ENCODE results near the gene TTLL11. TPM values are rescaled to one million over a fixed set of nuclear protein-coding genes. Genes with fewer than 3 reads are reported as not detected.

TTLL11 gene
- total and polyA plus RNA-seq, 2 experiments from 2014 or later, result 0.57 to 1.4 TPM

DNA sequence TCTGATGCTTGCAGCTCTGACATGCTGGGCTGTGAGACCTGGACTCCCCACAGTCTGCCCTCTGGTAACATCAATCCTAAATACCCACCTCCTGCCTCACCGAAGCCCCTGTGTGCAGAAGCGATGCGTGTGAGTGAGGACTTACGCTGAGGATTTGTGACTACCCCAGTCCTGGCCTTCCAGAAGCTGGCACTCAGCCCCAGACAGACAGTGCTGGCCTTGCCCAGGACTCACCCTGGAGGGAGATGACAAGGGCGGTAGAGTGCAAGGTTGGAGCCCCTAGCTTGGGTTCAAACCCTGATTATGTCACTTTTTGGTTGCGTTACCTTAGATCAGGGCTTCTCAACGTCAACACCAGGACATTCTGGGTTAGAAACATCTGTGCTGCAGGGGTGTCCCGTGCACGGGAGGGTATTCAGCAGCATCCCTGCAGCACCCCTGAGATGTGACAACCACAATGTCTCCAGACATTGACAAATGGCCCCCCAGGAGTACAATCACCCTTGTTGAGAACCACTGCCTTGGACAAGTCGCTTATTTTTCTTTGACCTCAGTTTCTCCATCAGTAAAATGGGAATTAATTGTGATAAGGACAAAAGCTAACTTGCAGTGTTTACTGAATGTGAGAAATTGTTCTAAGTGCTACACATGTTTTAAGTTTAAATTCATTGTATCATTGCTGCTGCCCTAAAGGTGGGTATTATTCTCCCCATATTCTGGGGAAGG, 23.5 kb upstream of the TTLL11 start:
- no peak for ATAC-seq
- Mint-ChIP-seq H3K9me3 (no peaks in the 10 kb centered on the region), H3K36me3 (ENCODE audit: low read depth) (no peaks in the 10 kb centered on the region), H3K4me3 (no peak overlapping the region; the same call in 2 of the 3 replicates), H3K4me1 (peaks cover 33% of the 10 kb centered on the region), H3K27me3 (ENCODE audit: insufficient read depth, low read depth, poor library complexity) (peaks cover 23% of the 10 kb centered on the region), H3K27ac (no peak overlapping the region)
- no peaks in the 10 kb centered on the region for H3F3A ChIP-seq (replicated peaks; ENCODE audit: low read depth)
- no peak overlapping the region for H3K4me2 ChIP-seq
- H4K20me1 ChIP-seq (replicated peaks; ENCODE audit: insufficient read depth), result no peaks in the 10 kb centered on the region
- no peak for DNase-seq (ENCODE audit: low spot score)
- H2AFZ ChIP-seq, result no peak overlapping the region
- 0 out of 2 replicates have a peak, but pooled peaks cover 3% of the 10 kb centered on the region for H3K9me2 ChIP-seq (ENCODE audit: insufficient read depth)
- H3K4me3 ChIP-seq, result no peak overlapping the region
- H3K27me3 ChIP-seq (ENCODE audit: insufficient read depth), result no peaks in the 10 kb centered on the region
- no peak for TF ChIP-seq EZH2 (IDR thresholded peaks at IDR 0.05; ENCODE audit: low read depth, unreplicated experiment)
- no peak for TF ChIP-seq POLR2AphosphoS5 (IDR thresholded peaks at IDR 0.05; ENCODE audit: low read depth)
- no peak for TF ChIP-seq STAT1 (IDR thresholded peaks at IDR 0.05; ENCODE audit: unreplicated experiment)
- TF ChIP-seq, protein P1, sequence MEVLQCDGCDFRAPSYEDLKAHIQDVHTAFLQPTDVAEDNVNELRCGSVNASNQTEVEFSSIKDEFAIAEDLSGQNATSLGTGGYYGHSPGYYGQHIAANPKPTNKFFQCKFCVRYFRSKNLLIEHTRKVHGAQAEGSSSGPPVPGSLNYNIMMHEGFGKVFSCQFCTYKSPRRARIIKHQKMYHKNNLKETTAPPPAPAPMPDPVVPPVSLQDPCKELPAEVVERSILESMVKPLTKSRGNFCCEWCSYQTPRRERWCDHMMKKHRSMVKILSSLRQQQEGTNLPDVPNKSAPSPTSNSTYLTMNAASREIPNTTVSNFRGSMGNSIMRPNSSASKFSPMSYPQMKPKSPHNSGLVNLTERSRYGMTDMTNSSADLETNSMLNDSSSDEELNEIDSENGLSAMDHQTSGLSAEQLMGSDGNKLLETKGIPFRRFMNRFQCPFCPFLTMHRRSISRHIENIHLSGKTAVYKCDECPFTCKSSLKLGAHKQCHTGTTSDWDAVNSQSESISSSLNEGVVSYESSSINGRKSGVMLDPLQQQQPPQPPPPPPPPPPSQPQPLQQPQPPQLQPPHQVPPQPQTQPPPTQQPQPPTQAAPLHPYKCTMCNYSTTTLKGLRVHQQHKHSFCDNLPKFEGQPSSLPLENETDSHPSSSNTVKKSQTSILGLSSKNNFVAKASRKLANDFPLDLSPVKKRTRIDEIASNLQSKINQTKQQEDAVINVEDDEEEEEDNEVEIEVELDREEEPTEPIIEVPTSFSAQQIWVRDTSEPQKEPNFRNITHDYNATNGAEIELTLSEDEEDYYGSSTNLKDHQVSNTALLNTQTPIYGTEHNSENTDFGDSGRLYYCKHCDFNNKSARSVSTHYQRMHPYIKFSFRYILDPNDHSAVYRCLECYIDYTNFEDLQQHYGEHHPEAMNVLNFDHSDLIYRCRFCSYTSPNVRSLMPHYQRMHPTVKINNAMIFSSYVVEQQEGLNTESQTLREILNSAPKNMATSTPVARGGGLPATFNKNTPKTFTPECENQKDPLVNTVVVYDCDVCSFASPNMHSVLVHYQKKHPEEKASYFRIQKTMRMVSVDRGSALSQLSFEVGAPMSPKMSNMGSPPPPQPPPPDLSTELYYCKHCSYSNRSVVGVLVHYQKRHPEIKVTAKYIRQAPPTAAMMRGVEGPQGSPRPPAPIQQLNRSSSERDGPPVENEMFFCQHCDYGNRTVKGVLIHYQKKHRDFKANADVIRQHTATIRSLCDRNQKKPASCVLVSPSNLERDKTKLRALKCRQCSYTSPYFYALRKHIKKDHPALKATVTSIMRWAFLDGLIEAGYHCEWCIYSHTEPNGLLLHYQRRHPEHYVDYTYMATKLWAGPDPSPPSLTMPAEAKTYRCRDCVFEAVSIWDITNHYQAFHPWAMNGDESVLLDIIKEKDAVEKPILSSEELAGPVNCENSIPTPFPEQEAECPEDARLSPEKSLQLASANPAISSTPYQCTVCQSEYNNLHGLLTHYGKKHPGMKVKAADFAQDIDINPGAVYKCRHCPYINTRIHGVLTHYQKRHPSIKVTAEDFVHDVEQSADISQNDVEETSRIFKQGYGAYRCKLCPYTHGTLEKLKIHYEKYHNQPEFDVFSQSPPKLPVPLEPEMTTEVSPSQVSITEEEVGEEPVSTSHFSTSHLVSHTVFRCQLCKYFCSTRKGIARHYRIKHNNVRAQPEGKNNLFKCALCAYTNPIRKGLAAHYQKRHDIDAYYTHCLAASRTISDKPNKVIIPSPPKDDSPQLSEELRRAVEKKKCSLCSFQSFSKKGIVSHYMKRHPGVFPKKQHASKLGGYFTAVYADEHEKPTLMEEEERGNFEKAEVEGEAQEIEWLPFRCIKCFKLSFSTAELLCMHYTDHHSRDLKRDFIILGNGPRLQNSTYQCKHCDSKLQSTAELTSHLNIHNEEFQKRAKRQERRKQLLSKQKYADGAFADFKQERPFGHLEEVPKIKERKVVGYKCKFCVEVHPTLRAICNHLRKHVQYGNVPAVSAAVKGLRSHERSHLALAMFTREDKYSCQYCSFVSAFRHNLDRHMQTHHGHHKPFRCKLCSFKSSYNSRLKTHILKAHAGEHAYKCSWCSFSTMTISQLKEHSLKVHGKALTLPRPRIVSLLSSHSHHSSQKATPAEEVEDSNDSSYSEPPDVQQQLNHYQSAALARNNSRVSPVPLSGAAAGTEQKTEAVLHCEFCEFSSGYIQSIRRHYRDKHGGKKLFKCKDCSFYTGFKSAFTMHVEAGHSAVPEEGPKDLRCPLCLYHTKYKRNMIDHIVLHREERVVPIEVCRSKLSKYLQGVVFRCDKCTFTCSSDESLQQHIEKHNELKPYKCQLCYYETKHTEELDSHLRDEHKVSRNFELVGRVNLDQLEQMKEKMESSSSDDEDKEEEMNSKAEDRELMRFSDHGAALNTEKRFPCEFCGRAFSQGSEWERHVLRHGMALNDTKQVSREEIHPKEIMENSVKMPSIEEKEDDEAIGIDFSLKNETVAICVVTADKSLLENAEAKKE (CRISPR knock-in tag; IDR thresholded peaks at IDR 0.05), result no peak
- TF ChIP-seq ZNF114 (CRISPR knock-in tag; IDR thresholded peaks at IDR 0.05), result no peak
- TF ChIP-seq NANOG (IDR thresholded peaks at IDR 0.05; ENCODE audit: borderline replicate concordance), result no peak
- TF ChIP-seq, protein P2, sequence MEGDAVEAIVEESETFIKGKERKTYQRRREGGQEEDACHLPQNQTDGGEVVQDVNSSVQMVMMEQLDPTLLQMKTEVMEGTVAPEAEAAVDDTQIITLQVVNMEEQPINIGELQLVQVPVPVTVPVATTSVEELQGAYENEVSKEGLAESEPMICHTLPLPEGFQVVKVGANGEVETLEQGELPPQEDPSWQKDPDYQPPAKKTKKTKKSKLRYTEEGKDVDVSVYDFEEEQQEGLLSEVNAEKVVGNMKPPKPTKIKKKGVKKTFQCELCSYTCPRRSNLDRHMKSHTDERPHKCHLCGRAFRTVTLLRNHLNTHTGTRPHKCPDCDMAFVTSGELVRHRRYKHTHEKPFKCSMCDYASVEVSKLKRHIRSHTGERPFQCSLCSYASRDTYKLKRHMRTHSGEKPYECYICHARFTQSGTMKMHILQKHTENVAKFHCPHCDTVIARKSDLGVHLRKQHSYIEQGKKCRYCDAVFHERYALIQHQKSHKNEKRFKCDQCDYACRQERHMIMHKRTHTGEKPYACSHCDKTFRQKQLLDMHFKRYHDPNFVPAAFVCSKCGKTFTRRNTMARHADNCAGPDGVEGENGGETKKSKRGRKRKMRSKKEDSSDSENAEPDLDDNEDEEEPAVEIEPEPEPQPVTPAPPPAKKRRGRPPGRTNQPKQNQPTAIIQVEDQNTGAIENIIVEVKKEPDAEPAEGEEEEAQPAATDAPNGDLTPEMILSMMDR (conservative IDR thresholded peaks at IDR 0.05; ENCODE audit: low read depth in 2 of 2), result no peak
- TF ChIP-seq ZNF331 (CRISPR knock-in tag; IDR thresholded peaks at IDR 0.05; ENCODE audit: low read depth), result no peak
- TF ChIP-seq, protein P3, sequence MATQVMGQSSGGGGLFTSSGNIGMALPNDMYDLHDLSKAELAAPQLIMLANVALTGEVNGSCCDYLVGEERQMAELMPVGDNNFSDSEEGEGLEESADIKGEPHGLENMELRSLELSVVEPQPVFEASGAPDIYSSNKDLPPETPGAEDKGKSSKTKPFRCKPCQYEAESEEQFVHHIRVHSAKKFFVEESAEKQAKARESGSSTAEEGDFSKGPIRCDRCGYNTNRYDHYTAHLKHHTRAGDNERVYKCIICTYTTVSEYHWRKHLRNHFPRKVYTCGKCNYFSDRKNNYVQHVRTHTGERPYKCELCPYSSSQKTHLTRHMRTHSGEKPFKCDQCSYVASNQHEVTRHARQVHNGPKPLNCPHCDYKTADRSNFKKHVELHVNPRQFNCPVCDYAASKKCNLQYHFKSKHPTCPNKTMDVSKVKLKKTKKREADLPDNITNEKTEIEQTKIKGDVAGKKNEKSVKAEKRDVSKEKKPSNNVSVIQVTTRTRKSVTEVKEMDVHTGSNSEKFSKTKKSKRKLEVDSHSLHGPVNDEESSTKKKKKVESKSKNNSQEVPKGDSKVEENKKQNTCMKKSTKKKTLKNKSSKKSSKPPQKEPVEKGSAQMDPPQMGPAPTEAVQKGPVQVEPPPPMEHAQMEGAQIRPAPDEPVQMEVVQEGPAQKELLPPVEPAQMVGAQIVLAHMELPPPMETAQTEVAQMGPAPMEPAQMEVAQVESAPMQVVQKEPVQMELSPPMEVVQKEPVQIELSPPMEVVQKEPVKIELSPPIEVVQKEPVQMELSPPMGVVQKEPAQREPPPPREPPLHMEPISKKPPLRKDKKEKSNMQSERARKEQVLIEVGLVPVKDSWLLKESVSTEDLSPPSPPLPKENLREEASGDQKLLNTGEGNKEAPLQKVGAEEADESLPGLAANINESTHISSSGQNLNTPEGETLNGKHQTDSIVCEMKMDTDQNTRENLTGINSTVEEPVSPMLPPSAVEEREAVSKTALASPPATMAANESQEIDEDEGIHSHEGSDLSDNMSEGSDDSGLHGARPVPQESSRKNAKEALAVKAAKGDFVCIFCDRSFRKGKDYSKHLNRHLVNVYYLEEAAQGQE (IDR thresholded peaks at IDR 0.05; ENCODE audit: unreplicated experiment), result no peak
- TF ChIP-seq CREB1 (CRISPR knock-in tag; IDR thresholded peaks at IDR 0.05; ENCODE audit: low read depth), result no peak
- no peak for TF ChIP-seq JUNB (IDR thresholded peaks at IDR 0.05; ENCODE audit: unreplicated experiment)
- TF ChIP-seq, protein P4, sequence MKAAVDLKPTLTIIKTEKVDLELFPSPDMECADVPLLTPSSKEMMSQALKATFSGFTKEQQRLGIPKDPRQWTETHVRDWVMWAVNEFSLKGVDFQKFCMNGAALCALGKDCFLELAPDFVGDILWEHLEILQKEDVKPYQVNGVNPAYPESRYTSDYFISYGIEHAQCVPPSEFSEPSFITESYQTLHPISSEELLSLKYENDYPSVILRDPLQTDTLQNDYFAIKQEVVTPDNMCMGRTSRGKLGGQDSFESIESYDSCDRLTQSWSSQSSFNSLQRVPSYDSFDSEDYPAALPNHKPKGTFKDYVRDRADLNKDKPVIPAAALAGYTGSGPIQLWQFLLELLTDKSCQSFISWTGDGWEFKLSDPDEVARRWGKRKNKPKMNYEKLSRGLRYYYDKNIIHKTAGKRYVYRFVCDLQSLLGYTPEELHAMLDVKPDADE (IDR thresholded peaks at IDR 0.05), result no peak
- no peak for TF ChIP-seq EZH2phosphoT487 (IDR thresholded peaks at IDR 0.05; ENCODE audit: unreplicated experiment)
- no peaks in the 10 kb centered on the region for H3K36me3 ChIP-seq (ENCODE audit: insufficient read depth)
- H3K4me1 ChIP-seq (ENCODE audit: insufficient read depth), result peaks cover 13% of the 10 kb centered on the region; the same call in 1 of the 2 replicates
- H3K27ac ChIP-seq (ENCODE audit: low read depth), result no peak overlapping the region
- no peaks in the 10 kb centered on the region for H3K79me2 ChIP-seq (replicated peaks; ENCODE audit: insufficient read depth)
